ENCODE results near the gene ARID1B. TPM values are rescaled to one million over a fixed set of nuclear protein-coding genes. Genes with fewer than 3 reads are reported as not detected.
A peak's percentile ranks its signal among the peaks of the same experiment; 100 is the strongest.

ARID1B gene
- total RNA-seq, 1 donor from 2014 or later = 16.3 TPM

DNA sequence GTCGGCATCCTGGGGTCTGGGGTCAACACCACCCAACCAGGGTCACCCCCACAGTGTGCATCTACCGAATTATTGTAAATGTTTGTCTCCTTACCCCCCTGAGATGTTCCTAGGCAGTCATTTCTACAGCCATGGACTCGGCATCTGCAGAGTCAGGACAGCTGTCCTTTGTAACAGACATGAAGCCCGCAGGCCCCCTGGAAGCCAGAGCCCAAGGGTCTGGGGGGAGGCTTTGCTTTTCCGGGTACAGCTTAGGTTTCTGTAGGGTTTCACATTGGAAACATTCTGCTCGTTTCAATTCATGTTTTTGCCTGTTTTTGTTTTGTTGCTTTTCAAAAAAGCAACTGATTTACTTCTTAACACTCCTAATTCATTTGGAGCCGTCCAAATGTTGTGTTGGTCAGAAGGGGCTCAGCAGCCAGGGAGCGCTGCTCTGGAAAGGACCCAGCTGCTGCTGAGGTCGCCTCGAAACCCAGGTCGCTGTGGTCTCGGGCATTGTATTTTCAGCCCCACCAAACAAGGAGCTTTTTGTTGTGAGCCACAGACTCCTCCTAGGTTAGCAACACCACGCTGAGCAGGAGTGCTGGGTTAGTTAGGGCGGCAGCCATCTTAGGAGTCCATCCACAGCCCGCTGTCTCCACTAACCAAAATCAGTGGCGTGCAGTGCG, 385.7 kb downstream of the ARID1B start:
- FAIRE-seq (no peak), DNase-seq (ENCODE audit: low read depth) (no peak)
- Histone ChIP-seq H3K27me3 (ENCODE audit: control insufficient read depth, insufficient read depth, low read length) (no peaks in the 10 kb centered on the region), H3K4me3 (ENCODE audit: low read depth, low read length) (no peak overlapping the region), H3K36me3 (ENCODE audit: control insufficient read depth, insufficient read depth, low read length) (peaks cover 4% of the 10 kb centered on the region)
- TF ChIP-seq, protein P1, sequence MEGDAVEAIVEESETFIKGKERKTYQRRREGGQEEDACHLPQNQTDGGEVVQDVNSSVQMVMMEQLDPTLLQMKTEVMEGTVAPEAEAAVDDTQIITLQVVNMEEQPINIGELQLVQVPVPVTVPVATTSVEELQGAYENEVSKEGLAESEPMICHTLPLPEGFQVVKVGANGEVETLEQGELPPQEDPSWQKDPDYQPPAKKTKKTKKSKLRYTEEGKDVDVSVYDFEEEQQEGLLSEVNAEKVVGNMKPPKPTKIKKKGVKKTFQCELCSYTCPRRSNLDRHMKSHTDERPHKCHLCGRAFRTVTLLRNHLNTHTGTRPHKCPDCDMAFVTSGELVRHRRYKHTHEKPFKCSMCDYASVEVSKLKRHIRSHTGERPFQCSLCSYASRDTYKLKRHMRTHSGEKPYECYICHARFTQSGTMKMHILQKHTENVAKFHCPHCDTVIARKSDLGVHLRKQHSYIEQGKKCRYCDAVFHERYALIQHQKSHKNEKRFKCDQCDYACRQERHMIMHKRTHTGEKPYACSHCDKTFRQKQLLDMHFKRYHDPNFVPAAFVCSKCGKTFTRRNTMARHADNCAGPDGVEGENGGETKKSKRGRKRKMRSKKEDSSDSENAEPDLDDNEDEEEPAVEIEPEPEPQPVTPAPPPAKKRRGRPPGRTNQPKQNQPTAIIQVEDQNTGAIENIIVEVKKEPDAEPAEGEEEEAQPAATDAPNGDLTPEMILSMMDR (IDR thresholded peaks at IDR 0.05; ENCODE audit: insufficient read depth, low read length, severe bottlenecking) = no peak

DNA sequence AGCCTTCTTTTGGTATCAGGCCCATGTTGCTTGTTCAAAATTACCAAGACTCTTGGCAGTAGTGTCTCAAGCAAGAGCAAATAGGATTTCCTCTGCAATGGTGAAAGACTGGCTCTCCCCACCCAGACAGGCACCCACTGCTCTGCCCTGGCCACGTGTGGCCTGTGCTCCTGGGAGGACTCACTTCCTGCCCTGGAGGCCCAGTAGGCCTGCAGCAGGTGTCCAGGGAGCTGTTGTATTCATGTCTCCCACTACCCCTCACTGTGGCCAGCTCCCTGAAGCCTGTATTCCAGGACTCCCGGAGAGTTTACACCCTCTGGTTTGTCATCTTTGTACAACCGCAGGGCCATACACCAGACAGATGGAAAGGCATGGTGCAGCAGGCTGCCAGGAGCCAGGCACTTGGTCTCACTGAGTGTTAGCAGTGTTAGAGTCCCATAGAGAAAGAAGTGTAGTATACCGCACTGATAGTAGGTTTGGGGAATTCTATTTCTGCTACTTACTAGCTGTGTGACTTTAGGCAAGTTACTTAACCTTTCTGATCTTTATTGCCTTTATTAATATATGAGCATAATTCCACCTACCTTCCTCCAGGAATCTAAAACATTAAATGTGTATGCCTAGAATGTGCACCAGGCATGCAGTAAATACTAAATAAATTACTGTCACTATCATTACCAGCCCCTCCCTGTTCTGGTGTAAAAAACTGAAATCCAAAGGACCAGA, 386.4 kb downstream of the ARID1B start:
- Histone ChIP-seq H3K36me3 (ENCODE audit: control insufficient read depth, insufficient read depth, low read length) (peaks cover 4% of the 10 kb centered on the region), H3K27me3 (ENCODE audit: control insufficient read depth, insufficient read depth, low read length) (no peaks in the 10 kb centered on the region), H3K4me3 (ENCODE audit: low read depth, low read length) (no peak overlapping the region)
- TF ChIP-seq, protein P1 (IDR thresholded peaks at IDR 0.05; ENCODE audit: insufficient read depth, low read length, severe bottlenecking) = no peak
- FAIRE-seq (no peak), DNase-seq (ENCODE audit: low read depth) (no peak)

DNA sequence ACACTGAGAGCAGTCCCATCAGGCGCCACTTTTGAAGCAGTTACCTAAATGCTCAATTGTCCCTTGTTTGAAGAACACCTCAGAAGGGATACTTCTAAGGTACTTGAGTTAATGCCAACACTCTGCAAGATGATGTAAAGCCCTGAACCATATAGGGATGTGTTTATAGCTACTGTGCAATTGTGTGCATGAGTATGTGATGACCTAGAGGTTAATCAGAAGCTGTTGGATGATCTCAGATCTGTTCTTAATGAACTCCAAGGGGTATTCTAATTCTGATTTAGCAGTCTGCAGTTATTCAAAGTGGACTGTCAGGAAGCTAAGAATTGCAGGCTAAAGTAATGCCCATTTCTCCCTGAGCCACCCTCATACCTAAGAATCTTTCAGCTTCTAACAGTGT, 387.8 kb downstream of the ARID1B start:
- no peak for FAIRE-seq
- Histone ChIP-seq H3K4me3 (ENCODE audit: low read depth, low read length) (no peak overlapping the region), H3K27me3 (ENCODE audit: control insufficient read depth, insufficient read depth, low read length) (no peaks in the 10 kb centered on the region), H3K36me3 (ENCODE audit: control insufficient read depth, insufficient read depth, low read length) (peaks cover 4% of the 10 kb centered on the region)
- TF ChIP-seq, protein P1 (IDR thresholded peaks at IDR 0.05; ENCODE audit: insufficient read depth, low read length, severe bottlenecking) = no peak
- peak; percentile 29 for DNase-seq (ENCODE audit: low read depth)

DNA sequence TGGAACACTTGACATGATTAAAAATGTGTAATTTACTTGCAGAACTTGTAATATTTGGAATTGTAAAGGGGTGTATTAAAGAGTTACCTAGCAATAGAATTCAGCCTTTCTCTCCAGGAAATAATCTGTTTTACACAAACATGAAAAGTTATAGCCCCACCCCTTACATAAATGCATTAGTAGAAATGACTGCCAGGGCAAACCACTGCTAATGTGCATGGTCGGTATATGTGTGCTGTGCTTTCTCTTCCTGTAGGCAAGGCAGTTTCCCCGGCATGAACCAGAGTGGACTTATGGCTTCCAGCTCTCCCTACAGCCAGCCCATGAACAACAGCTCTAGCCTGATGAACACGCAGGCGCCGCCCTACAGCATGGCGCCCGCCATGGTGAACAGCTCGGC, 389.6 kb downstream of the ARID1B start:
- FAIRE-seq = no peak
- H3K27me3 ChIP-seq (ENCODE audit: control insufficient read depth, insufficient read depth, low read length) = no peaks in the 10 kb centered on the region
- no peak for DNase-seq (ENCODE audit: low read depth)
- TF ChIP-seq, protein P1 (IDR thresholded peaks at IDR 0.05; ENCODE audit: insufficient read depth, low read length, severe bottlenecking) = no peak
- peaks cover 6% of the 10 kb centered on the region for H3K36me3 ChIP-seq (ENCODE audit: control insufficient read depth, insufficient read depth, low read length)
- H3K4me3 ChIP-seq (ENCODE audit: low read depth, low read length) = no peak overlapping the region

DNA sequence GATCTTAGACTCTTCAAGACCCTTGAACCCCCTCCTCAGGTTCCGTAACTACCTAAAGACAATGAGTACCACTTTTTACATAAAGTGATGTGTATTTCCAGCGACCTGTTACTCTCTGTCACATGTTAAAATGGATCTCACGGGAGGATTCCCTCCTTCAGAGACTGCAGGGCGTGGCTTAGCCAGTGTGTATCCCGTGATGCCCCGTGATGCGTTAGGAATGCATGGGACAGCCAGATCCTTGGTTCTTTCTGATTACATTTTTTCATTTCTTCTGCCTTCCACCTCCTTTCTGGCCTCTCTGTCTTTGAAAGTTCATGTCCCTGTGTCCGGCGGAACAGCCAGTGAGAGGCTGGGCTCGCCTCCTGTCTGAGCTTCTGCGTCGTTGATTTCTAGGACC, 390.7 kb downstream of the ARID1B start:
- TF ChIP-seq, protein P1 (IDR thresholded peaks at IDR 0.05; ENCODE audit: insufficient read depth, low read length, severe bottlenecking) = no peak
- peaks cover 6% of the 10 kb centered on the region for H3K36me3 ChIP-seq (ENCODE audit: control insufficient read depth, insufficient read depth, low read length)
- H3K4me3 ChIP-seq (ENCODE audit: low read depth, low read length) = no peak overlapping the region
- no peaks in the 10 kb centered on the region for H3K27me3 ChIP-seq (ENCODE audit: control insufficient read depth, insufficient read depth, low read length)
- FAIRE-seq = no peak
- DNase-seq (ENCODE audit: low read depth) = no peak
